NCI-H2171 treated with DMSO at 0.1 percent for 48 hours (cell line): Measurements from ENCODE around the gene SHB.

Experiments
- DNase-seq: peaks from one replicate; lab custom pipeline; 2025; lab: John Stamatoyannopoulos, UW

Gene SHB

GRCh38 chr9:37988602-37989001 is 80.4 kb downstream of the SHB start:
- DNase-seq: no peak

- peak; percentile 67 for DNase-seq
Observed at GRCh38 chr9:37988041-37988440, 81.0 kb downstream of the SHB start.

- no peak for DNase-seq
Observed at GRCh38 chr9:37987467-37987981, 81.5 kb downstream of the SHB start.

GRCh38 chr9:37986771-37987258 is 82.2 kb downstream of the SHB start:
- no peak for DNase-seq

- DNase-seq: no peak
Observed at GRCh38 chr9:37986001-37986400, 83.0 kb downstream of the SHB start.

GRCh38 chr9:37984672-37985611 is 84.1 kb downstream of the SHB start:
- DNase-seq: peak; percentile 84

GRCh38 chr9:37984278-37984671 is 84.8 kb downstream of the SHB start:
- DNase-seq: no peak

GRCh38 chr9:37983381-37984067 is 85.5 kb downstream of the SHB start:
- no peak for DNase-seq

GRCh38 chr9:37979844-37980243 is 89.2 kb downstream of the SHB start:
- no peak for DNase-seq

- DNase-seq: no peak
Observed at GRCh38 chr9:37978983-37979382, 90.0 kb downstream of the SHB start.

- DNase-seq: no peak
Observed at GRCh38 chr9:37978481-37978864, 90.6 kb downstream of the SHB start.

- DNase-seq: no peak
Observed at GRCh38 chr9:37977851-37978480, 91.1 kb downstream of the SHB start.

- DNase-seq: no peak
Observed at GRCh38 chr9:37976714-37977477, 92.1 kb downstream of the SHB start.

- no peak for DNase-seq
Observed at GRCh38 chr9:37975639-37976038, 93.4 kb downstream of the SHB start.

- no peak for DNase-seq
Observed at GRCh38 chr9:37974506-37975173, 94.4 kb downstream of the SHB start.

- no peak for DNase-seq
Observed at GRCh38 chr9:37972351-37972848, 96.6 kb downstream of the SHB start.

GRCh38 chr9:37971691-37972090 is 97.3 kb downstream of the SHB start:
- DNase-seq: no peak

- no peak for DNase-seq
Observed at GRCh38 chr9:37971108-37971459, 97.9 kb downstream of the SHB start.

GRCh38 chr9:37970301-37971107 is 98.5 kb downstream of the SHB start:
- DNase-seq: no peak
